HEK293T (cell line): Measurements from ENCODE around the gene STK38.

Experiments
- CTCF ChIA-PET: fragments of 350-600 bp; formaldehyde crosslinking; extraction: SDS; loops from one replicate; lab custom pipeline; 2021; ENCODE audit warnings: antibody characterized with exemption, inconsistent platforms; lab: Yijun Ruan, JAX
- POLR2A ChIA-PET: fragments of 350-600 bp; formaldehyde crosslinking; extraction: SDS; loops from one replicate; lab custom pipeline; 2020; ENCODE audit warnings: antibody characterized with exemption, inconsistent platforms; lab: Yijun Ruan, JAX
- DNase-seq: peaks from one replicate; pipeline ENCODE4 v3.0.0; 2012; ENCODE audit warnings: mixed read lengths; ENCODE audit errors: extremely low spot score
- ARNT ChIP-seq: fragments of 450-650 bp; IDR thresholded peaks from 2 replicates; pipeline ENCODE4 v1.6.1; 2017; ENCODE audit warnings: mild to moderate bottlenecking
- BHLHE40 ChIP-seq: fragments of 450-650 bp; IDR thresholded peaks from 2 replicates; pipeline ENCODE4 v1.6.1; 2016; ENCODE audit warnings: mild to moderate bottlenecking, moderate library complexity, borderline replicate concordance
- CTBP1 ChIP-seq: fragments of 450-650 bp; IDR thresholded peaks from 2 replicates; pipeline ENCODE4 v1.6.1; 2016; ENCODE audit warnings: borderline replicate concordance
- ELF4 ChIP-seq: fragments of 450-650 bp; IDR thresholded peaks from 2 replicates; pipeline ENCODE4 v1.6.1; 2017; ENCODE audit warnings: antibody characterized with exemption
- FOXA1 ChIP-seq: fragments of 450-650 bp; IDR thresholded peaks from 2 replicates; pipeline ENCODE4 v1.6.1; 2016; ENCODE audit warnings: mild to moderate bottlenecking
- FOXK2 ChIP-seq: fragments of 450-650 bp; IDR thresholded peaks from 2 replicates; pipeline ENCODE4 v1.6.1; 2016; ENCODE audit warnings: mild to moderate bottlenecking
- FOXM1 ChIP-seq: fragments of 450-650 bp; IDR thresholded peaks from 2 replicates; pipeline ENCODE4 v1.6.1; 2017; ENCODE audit warnings: mild to moderate bottlenecking, borderline replicate concordance
- HDGF ChIP-seq: fragments of 450-650 bp; IDR thresholded peaks from 2 replicates; pipeline ENCODE4 v1.6.1; 2017; ENCODE audit warnings: antibody characterized with exemption, borderline replicate concordance
- L3MBTL2 ChIP-seq: fragments of 450-650 bp; conservative IDR thresholded peaks from 2 replicates; pipeline ENCODE4 v1.6.1; 2016; ENCODE audit warnings: mild to moderate bottlenecking
- LEF1 ChIP-seq: fragments of 450-650 bp; IDR thresholded peaks from 2 replicates; pipeline ENCODE4 v1.6.1; 2017; ENCODE audit warnings: mild to moderate bottlenecking, borderline replicate concordance
- NFRKB ChIP-seq: fragments of 450-650 bp; IDR thresholded peaks from 2 replicates; pipeline ENCODE4 v1.6.1; 2016; ENCODE audit warnings: mild to moderate bottlenecking, moderate library complexity
- PKNOX1 ChIP-seq: fragments of 450-650 bp; IDR thresholded peaks from 2 replicates; pipeline ENCODE4 v1.6.1; 2016
- SP1 ChIP-seq: fragments of 450-650 bp; IDR thresholded peaks from 2 replicates; pipeline ENCODE4 v1.6.1; 2017
- SUZ12 ChIP-seq: fragments of 450-650 bp; IDR thresholded peaks from 2 replicates; pipeline ENCODE4 v1.6.1; 2016; ENCODE audit warnings: mild to moderate bottlenecking
- TARDBP ChIP-seq: fragments of 450-650 bp; IDR thresholded peaks from 2 replicates; pipeline ENCODE4 v1.6.1; 2016
- ZNF384 ChIP-seq: fragments of 450-650 bp; IDR thresholded peaks from 2 replicates; pipeline ENCODE4 v1.6.1; 2016

The STK38 gene

DNA sequence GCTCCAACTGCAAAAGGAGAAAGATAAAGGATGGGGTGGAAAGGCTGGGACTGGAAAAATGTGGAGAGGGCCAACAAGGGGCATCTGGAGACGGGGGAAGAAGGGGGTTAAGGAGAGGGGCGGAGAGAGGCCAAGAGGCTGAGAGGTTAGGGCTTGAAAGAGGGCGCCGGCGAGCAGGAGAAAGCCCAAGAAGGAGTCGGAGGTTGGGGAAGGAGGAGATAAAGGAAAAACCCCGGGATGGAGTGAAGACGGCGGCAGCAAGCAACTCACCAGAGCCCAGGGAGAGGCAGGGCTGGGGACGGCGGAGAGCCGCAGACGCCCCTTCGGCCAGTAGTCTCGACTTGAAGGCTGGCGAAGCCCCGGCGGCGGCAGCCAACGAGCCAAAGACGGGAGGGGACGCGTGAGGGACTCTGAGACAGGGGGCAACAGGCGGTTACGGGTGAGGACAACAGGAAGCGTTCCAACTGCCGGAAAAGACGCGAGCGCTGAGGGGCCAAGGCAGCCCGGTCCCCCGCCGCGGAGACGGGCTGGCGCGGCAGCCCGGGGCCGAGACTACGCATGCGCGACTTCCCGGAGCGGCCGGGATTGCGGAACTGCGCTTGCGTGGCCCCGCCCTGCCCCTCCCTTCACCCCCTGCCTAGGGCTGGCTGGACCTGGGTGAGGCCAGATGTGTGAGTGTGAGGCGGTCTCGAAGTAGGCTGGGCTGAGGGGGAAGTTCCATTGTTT lies at the start of gene STK38:
Gene STK38 (minus strand): TSS at position 560 of the 726 bp plus-strand sequence. CDS start 7,277 bp downstream, outside the sequence.
- DNase-seq = peak; percentile 98
- TF ChIP-seq CTBP1 = no peak
- TF ChIP-seq L3MBTL2 = peak; percentile 41
- 0 out of 2 replicates have a peak, but pooled peaks have one; percentile 26 for TF ChIP-seq HDGF
- CTCF ChIA-PET = no interaction called here
- POLR2A ChIA-PET = interaction anchor here (0.6 kb wide), 1 partner anchor 126 kb away, joined by 3 read pairs; no protein-coding TSS in a partner anchor

- ChIA-PET POLR2A (interaction anchor here (1.2 to 1.5 kb wide), 2 partner anchors 17 to 18 kb away, joined by 4 read pairs; no protein-coding TSS in a partner anchor), CTCF (interaction anchor here (0.6 kb wide), 1 partner anchor 43 kb away, joined by 3 read pairs; no protein-coding TSS in a partner anchor)
- no peak for TF ChIP-seq HDGF
- TF ChIP-seq LEF1 = no peak
- no peak for TF ChIP-seq NFRKB
- no peak for TF ChIP-seq BHLHE40
- TF ChIP-seq ZNF384 = no peak
- no peak for TF ChIP-seq ELF4
- no peak for TF ChIP-seq L3MBTL2
- no peak for TF ChIP-seq FOXM1
- no peak for TF ChIP-seq PKNOX1
- TF ChIP-seq TARDBP = no peak
- TF ChIP-seq CTBP1 = no peak
- no peak for TF ChIP-seq FOXA1
- DNase-seq = no peak
Observed at GRCh38 chr6:36596356-36596755, 49.1 kb upstream of the STK38 start.

DNA sequence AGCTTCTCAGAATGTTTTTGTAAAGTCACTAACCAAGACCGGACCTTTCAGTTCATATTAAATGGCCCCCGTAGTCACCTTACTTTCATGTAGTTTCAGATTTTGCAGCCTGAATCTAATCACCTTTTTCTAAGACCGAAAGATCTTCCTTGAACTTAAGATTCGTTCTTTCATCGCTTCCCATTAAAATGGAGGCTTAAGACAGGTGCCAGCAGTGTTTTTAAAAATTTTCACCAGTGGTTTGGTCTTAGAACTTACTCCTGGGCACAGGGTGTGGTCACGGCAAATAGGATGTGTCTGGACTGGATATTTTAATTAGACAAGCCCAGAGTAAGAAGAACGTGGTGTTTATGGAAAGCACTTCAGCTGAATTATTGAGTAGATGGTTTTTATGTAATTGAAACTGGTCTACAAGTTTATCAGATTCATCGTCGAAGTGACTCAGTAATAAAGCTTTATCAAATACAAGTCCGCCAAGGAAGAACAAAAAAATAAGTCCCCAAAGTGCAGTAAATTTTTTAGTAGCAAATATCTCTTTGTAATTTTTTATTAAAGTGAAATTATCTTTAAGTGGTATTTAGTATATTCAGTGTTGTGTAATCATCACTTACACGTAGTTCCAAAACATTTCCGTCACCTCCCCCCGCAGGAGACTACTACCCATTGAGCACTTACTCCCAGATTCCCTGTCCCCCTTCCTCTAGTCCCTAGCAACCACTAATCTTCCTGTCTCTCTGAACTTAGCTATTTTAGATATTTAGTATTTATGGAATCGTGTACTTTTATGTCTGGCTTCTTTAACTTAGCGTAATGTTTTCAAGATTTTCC lies 47.8 kb upstream of the STK38 start:
- CTCF ChIA-PET = interaction anchor here (0.8 kb wide), 1 partner anchor 20 kb away, joined by 3 read pairs; no protein-coding TSS in a partner anchor
- TF ChIP-seq L3MBTL2 (no peak), SUZ12 (no peak), BHLHE40 (no peak), TARDBP (no peak), NFRKB (no peak), ELF4 (no peak), CTBP1 (no peak), HDGF (no peak), ZNF384 (no peak), LEF1 (no peak), PKNOX1 (no peak)
- POLR2A ChIA-PET = interaction anchor here (1.0 to 1.5 kb wide), 2 partner anchors 14 to 19 kb away, joined by 4 read pairs; no protein-coding TSS in a partner anchor
- no peak for DNase-seq

DNA sequence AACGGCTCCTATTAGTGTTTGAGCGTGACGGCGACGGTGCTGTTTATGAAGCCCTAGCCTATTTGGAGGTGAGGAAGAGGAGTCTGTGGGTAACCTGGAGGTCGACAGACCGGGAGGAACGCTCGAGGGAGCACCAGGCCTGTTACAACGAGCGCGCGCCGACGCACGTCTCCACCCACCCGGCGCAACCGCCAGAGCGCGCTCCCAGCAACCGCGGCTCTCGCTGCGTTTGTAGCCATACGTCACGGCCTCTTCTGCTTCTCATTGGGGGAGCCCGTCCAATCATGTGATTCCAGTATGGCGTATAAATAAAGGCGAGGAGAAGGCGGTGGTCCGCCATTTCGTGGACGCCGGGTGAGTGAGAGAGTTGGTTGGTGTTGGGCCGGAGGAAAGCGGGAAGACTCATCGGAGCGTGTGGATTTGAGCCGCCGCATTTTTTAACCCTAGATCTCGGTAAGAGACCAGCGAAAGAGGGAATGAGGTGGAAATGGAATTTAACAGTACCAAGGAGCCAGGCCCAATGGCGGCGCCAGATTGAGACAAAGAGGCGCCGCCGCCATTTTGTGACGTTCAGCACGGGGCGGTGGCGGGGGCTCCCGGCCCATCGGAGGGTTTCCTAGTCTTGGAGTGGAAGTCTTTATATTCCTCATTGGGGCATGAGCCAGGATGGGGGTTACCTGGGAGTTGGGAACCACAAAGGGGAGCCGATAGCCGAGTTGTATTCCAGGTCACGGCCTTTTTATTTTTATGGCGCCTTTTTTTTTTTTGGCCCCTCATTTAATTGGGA lies 46.9 kb upstream of the STK38 start, which contains the start of gene SRSF3:
Gene SRSF3 (plus strand): TSS at position 334 of the 787 bp plus-strand sequence. CDS start 2,401 bp downstream, outside the sequence.
- POLR2A ChIA-PET = interaction anchor here (0.7 to 1.6 kb wide), 5 partner anchors 15 to 240 kb away, joined by 3 to 4 read pairs (median 4); no protein-coding TSS in a partner anchor
- DNase-seq = peak; percentile 95
- CTCF ChIA-PET = no interaction called here
- TF ChIP-seq CTBP1 = peak; percentile 34; the same call in 1 of the 2 replicates
- no peak for TF ChIP-seq HDGF
- peak; percentile 98 for TF ChIP-seq ELF4
- TF ChIP-seq NFRKB = peak; percentile 99

DNA sequence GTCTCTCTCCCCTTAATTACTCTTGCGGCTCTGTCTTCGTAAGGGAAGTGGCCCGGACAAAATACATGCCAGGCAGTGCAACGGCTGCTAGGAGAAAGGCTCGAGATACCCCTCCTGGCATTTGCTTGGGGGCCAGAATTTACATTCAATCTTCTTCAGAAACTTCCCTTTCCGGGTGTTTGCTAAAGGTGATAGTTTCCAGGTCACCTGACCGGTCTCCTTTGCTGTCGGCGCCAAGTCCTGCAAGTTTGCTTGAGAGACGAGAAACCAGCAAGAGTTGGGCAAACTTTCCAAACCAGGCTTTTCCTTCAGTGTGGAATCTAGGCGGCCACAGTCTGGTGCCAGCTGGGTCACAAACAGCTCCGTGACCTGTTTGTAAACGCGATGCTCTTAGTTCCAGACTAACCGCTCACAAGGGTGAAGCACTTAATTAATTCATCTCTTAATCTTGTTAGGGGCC lies 46.3 kb upstream of the STK38 start:
- CTCF ChIA-PET = no interaction called here
- POLR2A ChIA-PET = interaction anchor here (0.6 to 1.6 kb wide), 6 partner anchors 11 to 239 kb away, joined by 3 to 4 read pairs (median 4); no protein-coding TSS in a partner anchor
- DNase-seq = peak; percentile 36
- TF ChIP-seq ELF4 = no peak
- TF ChIP-seq BHLHE40 = no peak
- TF ChIP-seq ARNT = no peak
- peak; percentile 35; the same call in 1 of the 2 replicates for TF ChIP-seq L3MBTL2

DNA sequence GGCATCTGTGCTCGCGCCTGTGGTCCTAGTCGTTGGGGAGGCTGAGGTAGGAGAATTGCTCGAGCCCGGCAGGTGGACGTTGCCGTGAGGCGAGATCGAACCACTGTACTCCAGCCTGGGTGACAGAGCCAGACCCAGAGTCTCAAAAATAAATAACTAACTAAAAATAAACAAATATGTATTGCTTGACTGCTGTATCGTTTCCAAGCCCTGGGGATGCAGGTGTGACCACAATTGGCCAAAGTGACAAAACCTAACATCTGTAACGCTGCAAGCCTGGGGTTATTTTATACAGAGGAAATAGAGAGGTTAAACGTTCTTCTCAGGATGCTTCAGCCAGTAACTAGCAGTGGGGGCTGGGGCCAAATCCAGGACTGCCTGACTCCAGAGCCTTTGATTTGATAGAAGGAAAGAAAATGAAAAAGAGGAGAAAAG lies 45.0 kb upstream of the STK38 start:
- TF ChIP-seq CTBP1 (no peak), TARDBP (no peak), HDGF (no peak), PKNOX1 (no peak), FOXA1 (no peak), SUZ12 (no peak), BHLHE40 (no peak), FOXM1 (no peak), LEF1 (no peak), L3MBTL2 (no peak), ARNT (no peak), FOXK2 (no peak), SP1 (no peak)
- ChIA-PET POLR2A (interaction anchor here (1.0 kb wide), 1 partner anchor 10 kb away, joined by 3 read pairs; no protein-coding TSS in a partner anchor), CTCF (interaction anchor here (0.7 to 0.9 kb wide), 2 partner anchors 11 to 71 kb away, joined by 3 read pairs; no protein-coding TSS in a partner anchor)
- DNase-seq = no peak
